MCF 10A (cell line): Measurements from ENCODE around the gene GASK1B. TPM values are rescaled to one million over a fixed set of nuclear protein-coding genes. Genes with fewer than 3 reads are reported as not detected.
A peak's percentile ranks its signal among the peaks of the same experiment; 100 is the strongest.

ENCODE experiments used
- BruUV-seq: library from RNA; stranded (reverse); fragments of 400-500 nt; replicated peaks from 2 replicates; lab custom pipeline; 2021; lab: Mats Ljungman, UMichigan
- CTCF ChIA-PET: fragments of 300-600 bp; sonication (Branson Sonifier 250); formaldehyde crosslinking; extraction: SDS; loops from one replicate; lab custom pipeline; 2021; ENCODE audit warnings: antibody characterized with exemption, inconsistent platforms; lab: Yijun Ruan, JAX
- POLR2A ChIA-PET: fragments of 300-600, 350-650 bp; sonication (Branson Sonifier 250); formaldehyde crosslinking; extraction: SDS; loops from one replicate; lab custom pipeline; 2020; ENCODE audit warnings: antibody characterized with exemption, inconsistent platforms; lab: Yijun Ruan, JAX
- DNase-seq: peaks from one replicate; pipeline ENCODE4 v3.0.0-alpha.2; 2018; ENCODE audit not compliant: unreplicated experiment
- H3K27ac Mint-ChIP-seq: one replicate; pipeline ENCODE4 v1.8.0; 2022; ENCODE audit warnings: mild to moderate bottlenecking, low read depth, mixed read lengths; ENCODE audit not compliant: unreplicated experiment
- H3K27me3 Mint-ChIP-seq: one replicate; pipeline ENCODE4 v1.8.0; 2022; ENCODE audit warnings: mixed read lengths; ENCODE audit not compliant: insufficient read depth, unreplicated experiment
- H3K36me3 Mint-ChIP-seq: one replicate; pipeline ENCODE4 v1.8.0; 2022; ENCODE audit warnings: mild to moderate bottlenecking, moderate library complexity, mixed read lengths; ENCODE audit not compliant: insufficient read depth, unreplicated experiment
- H3K4me1 Mint-ChIP-seq: one replicate; pipeline ENCODE4 v1.8.0; 2022; ENCODE audit warnings: mixed read lengths; ENCODE audit not compliant: insufficient read depth, unreplicated experiment
- H3K4me3 Mint-ChIP-seq: one replicate; pipeline ENCODE4 v1.8.0; 2022; ENCODE audit warnings: mild to moderate bottlenecking, moderate library complexity, mixed read lengths; ENCODE audit not compliant: unreplicated experiment
- H3K9me3 Mint-ChIP-seq: one replicate; pipeline ENCODE4 v1.8.0; 2022; ENCODE audit warnings: mixed read lengths; ENCODE audit not compliant: unreplicated experiment
- intact Hi-C: fragments of 100-400 bp; cut with micrococcal nuclease; formaldehyde crosslinking; loops from 2 replicates; pipeline ENCODE4 v1.14.1; 2022
- total RNA-seq: library from RNA; stranded (reverse); gene quantifications from 2 replicates; pipeline ENCODE4 v1.2.3, GENCODE V29; 2022
- TF ChIP-seq, protein P1 (sequence below): fragments of 200-600 bp; IDR thresholded peaks from one replicate; pipeline ENCODE4 v1.8.0; 2022; ENCODE audit warnings: antibody characterized with exemption, mild to moderate bottlenecking; ENCODE audit not compliant: unreplicated experiment

Gene GASK1B
- total RNA-seq, 1 experiment from 2014 or later = 9.7 TPM

DNA sequence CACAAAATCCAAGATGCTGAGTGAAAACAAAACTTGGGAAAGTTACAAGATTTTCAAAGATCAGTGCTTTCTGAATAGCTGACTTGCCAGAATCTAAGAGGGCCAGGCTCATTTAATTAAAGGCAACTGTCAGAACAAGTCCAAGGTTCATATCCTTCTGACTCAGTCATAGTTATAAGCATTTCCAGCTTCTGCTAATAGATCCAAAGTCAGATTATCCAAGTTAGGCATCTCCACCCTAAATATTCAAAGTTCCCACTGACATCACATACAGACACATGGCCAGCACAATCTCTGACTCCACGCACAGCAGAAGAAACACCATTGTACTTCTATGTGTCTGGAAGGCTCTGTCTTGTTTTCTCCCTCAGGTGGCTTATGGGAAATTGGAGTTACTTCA lies 41.8 kb downstream of the GASK1B start:
- Mint-ChIP-seq H3K27me3 (no peaks in the 10 kb centered on the region), H3K9me3 (no peaks in the 10 kb centered on the region), H3K27ac (no peak overlapping the region), H3K36me3 (peaks cover 10% of the 10 kb centered on the region), H3K4me3 (no peak overlapping the region), H3K4me1 (peaks cover 12% of the 10 kb centered on the region)
- no TSS peak for BruUV-seq
- intact Hi-C loops = no loop called here
- no peak for DNase-seq
- TF ChIP-seq, protein P1, sequence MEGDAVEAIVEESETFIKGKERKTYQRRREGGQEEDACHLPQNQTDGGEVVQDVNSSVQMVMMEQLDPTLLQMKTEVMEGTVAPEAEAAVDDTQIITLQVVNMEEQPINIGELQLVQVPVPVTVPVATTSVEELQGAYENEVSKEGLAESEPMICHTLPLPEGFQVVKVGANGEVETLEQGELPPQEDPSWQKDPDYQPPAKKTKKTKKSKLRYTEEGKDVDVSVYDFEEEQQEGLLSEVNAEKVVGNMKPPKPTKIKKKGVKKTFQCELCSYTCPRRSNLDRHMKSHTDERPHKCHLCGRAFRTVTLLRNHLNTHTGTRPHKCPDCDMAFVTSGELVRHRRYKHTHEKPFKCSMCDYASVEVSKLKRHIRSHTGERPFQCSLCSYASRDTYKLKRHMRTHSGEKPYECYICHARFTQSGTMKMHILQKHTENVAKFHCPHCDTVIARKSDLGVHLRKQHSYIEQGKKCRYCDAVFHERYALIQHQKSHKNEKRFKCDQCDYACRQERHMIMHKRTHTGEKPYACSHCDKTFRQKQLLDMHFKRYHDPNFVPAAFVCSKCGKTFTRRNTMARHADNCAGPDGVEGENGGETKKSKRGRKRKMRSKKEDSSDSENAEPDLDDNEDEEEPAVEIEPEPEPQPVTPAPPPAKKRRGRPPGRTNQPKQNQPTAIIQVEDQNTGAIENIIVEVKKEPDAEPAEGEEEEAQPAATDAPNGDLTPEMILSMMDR = no peak
- POLR2A ChIA-PET = interaction anchor here (0.9 kb wide), 1 partner anchor 106 kb away, joined by 3 read pairs; no protein-coding TSS in a partner anchor
- CTCF ChIA-PET = no interaction called here

GRCh38 chr4:158130204-158130603 lies 42.6 kb downstream of the GASK1B start:
- Mint-ChIP-seq H3K4me1 (peaks cover 9% of the 10 kb centered on the region), H3K36me3 (peaks cover 17% of the 10 kb centered on the region), H3K4me3 (no peak overlapping the region), H3K27me3 (no peaks in the 10 kb centered on the region), H3K27ac (no peak overlapping the region), H3K9me3 (no peaks in the 10 kb centered on the region)
- DNase-seq = no peak
- intact Hi-C loops = no loop called here
- ChIA-PET POLR2A (interaction anchor here (1.2 kb wide), 1 partner anchor 114 kb away, joined by 3 read pairs; no protein-coding TSS in a partner anchor), CTCF (no interaction called here)
- no TSS peak for BruUV-seq
- TF ChIP-seq, protein P1 = no peak

- Mint-ChIP-seq H3K36me3 (peaks cover 17% of the 10 kb centered on the region), H3K27me3 (no peaks in the 10 kb centered on the region), H3K9me3 (no peaks in the 10 kb centered on the region), H3K4me3 (no peak overlapping the region), H3K27ac (no peak overlapping the region), H3K4me1 (peaks cover 9% of the 10 kb centered on the region)
- ChIA-PET POLR2A (interaction anchor here (1.2 kb wide), 1 partner anchor 114 kb away, joined by 3 read pairs; no protein-coding TSS in a partner anchor), CTCF (no interaction called here)
- no TSS peak for BruUV-seq
- TF ChIP-seq, protein P1 = no peak
- peak; percentile 19 for DNase-seq
- intact Hi-C loops = no loop called here
These were observed 43.1 kb downstream of the GASK1B start for GRCh38 chr4:158129694-158130093.

DNA sequence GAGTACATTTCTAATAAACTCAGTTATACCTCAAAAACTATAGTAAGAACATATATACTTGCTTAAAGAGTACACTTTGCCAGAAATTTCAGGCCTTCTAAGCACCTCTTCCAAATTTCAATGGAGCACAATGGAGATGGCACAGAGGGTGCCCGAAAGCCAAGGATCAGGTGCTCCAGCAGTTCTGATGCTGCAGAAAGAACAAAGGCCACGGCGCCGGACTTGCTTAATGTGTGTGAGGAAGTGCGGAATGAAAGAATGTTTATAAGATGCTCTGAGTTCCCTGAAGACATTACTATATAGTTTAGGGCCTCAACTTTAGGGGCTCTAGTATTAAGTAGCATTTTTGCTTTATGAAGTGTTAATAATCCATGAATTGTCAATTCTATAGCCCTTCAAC lies 44.3 kb downstream of the GASK1B start:
- CTCF ChIA-PET = no interaction called here
- H3K36me3 Mint-ChIP-seq = peaks cover 17% of the 10 kb centered on the region
- H3K4me3 Mint-ChIP-seq = no peak overlapping the region

More for the DNA sequence above, 44.3 kb downstream of the GASK1B start:
- peaks cover 9% of the 10 kb centered on the region for H3K4me1 Mint-ChIP-seq
- no peak for DNase-seq
- no TSS peak for BruUV-seq
- no peaks in the 10 kb centered on the region for H3K9me3 Mint-ChIP-seq
- POLR2A ChIA-PET = no interaction called here
- intact Hi-C loops = no loop called here
- TF ChIP-seq, protein P1 = no peak
- no peaks in the 10 kb centered on the region for H3K27me3 Mint-ChIP-seq
- no peak overlapping the region for H3K27ac Mint-ChIP-seq
